Calu3 (cell line): ENCODE data around the gene FAM124A. TPM values are rescaled to one million over a fixed set of nuclear protein-coding genes. Genes with fewer than 3 reads are reported as not detected.
A peak's percentile ranks its signal among the peaks of the same experiment; 100 is the strongest.

ENCODE experiments used
- Bru-seq: library from RNA; stranded (reverse); fragments of 400-500 nt; gene quantifications from one replicate; lab custom pipeline; 2021; lab: Mats Ljungman, UMichigan
- BruChase-seq, 2 experiments: library from RNA; stranded (reverse); fragments of 400-500 nt; gene quantifications; one replicate each; lab custom pipeline; 2021; lab: Mats Ljungman, UMichigan
- BruUV-seq: library from RNA; stranded (reverse); fragments of 400-500 nt; replicated peaks from 2 replicates; lab custom pipeline; 2021; lab: Mats Ljungman, UMichigan
- CTCF ChIA-PET: fragments of 300-600 bp; sonication (Branson Sonifier 250); formaldehyde crosslinking; loops from one replicate; lab custom pipeline; 2022; ENCODE audit warnings: antibody characterized with exemption; lab: Charles Lee
- DNase-seq: peaks from one replicate; pipeline ENCODE4 v3.0.0; 2022
- H3K27ac Mint-ChIP-seq: one replicate; pipeline ENCODE4 v1.8.0; 2022; ENCODE audit warnings: mixed read lengths; ENCODE audit not compliant: unreplicated experiment
- H3K27me3 Mint-ChIP-seq: one replicate; pipeline ENCODE4 v1.8.0; 2022; ENCODE audit warnings: mixed read lengths; ENCODE audit not compliant: unreplicated experiment
- H3K36me3 Mint-ChIP-seq: one replicate; pipeline ENCODE4 v1.8.0; 2022; ENCODE audit warnings: mild to moderate bottlenecking, moderate library complexity, mixed read lengths; ENCODE audit not compliant: insufficient read depth, unreplicated experiment
- H3K4me1 Mint-ChIP-seq: one replicate; pipeline ENCODE4 v1.8.0; 2022; ENCODE audit warnings: mild to moderate bottlenecking, low read depth, mixed read lengths; ENCODE audit not compliant: unreplicated experiment
- H3K4me3 Mint-ChIP-seq: one replicate; pipeline ENCODE4 v1.8.0; 2022; ENCODE audit warnings: mild to moderate bottlenecking, low read depth, moderate library complexity, mixed read lengths; ENCODE audit not compliant: unreplicated experiment
- H3K9me3 Mint-ChIP-seq: one replicate; pipeline ENCODE4 v1.8.0; 2022; ENCODE audit warnings: low read depth, mixed read lengths; ENCODE audit not compliant: unreplicated experiment
- CTCF ChIP-seq: fragments of 200-600 bp; IDR thresholded peaks from one replicate; pipeline ENCODE4 v1.8.0; 2022; ENCODE audit warnings: antibody characterized with exemption; ENCODE audit not compliant: unreplicated experiment
- intact Hi-C: fragments of 100-400 bp; cut with micrococcal nuclease; formaldehyde crosslinking; loops from one replicate; pipeline ENCODE4 v1.10.0; 2022; ENCODE audit not compliant: unreplicated experiment
- long read RNA-seq: library from polyadenylated mRNA; stranded (forward); transcript quantifications from one replicate; pipeline ENCODE4 v2.0.0, GENCODE V29; 2022
- total RNA-seq: library from RNA; stranded (reverse); gene quantifications from 2 replicates; pipeline ENCODE4 v1.2.3, GENCODE V29; 2022

FAM124A gene, protein sequence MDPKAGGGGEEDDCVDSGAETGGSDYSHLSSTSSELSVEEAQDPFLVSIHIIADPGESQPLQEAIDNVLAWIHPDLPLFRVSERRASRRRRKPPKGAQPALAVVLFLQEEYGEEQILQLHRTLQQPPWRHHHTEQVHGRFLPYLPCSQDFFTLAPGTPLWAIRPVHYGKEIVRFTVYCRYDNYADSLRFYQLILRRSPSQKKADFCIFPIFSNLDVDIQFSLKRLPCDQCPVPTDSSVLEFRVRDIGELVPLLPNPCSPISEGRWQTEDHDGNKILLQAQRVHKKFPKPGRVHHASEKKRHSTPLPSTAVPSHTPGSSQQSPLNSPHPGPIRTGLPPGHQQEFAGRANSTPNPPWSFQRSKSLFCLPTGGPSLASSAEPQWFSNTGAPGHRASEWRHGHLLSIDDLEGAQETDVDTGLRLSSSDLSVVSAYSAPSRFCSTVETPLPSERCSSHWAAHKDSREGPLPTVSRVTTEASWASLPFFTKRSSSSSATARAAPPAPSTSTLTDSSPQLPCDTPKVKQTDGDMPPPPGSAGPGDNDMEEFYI
- 0.12 and 0.39 TPM in 2 replicates for total RNA-seq
- percentile 19 among the genes with signal in this experiment for Bru-seq, nascent RNA
- percentile 9 among the genes with signal in this experiment for BruChase-seq, experiment 1, labeled RNA remaining after a 6-hour chase
- BruChase-seq, experiment 2, labeled RNA remaining after a 2-hour chase = percentile 8 among the genes with signal in this experiment
- long read RNA-seq = 0 reads

DNA sequence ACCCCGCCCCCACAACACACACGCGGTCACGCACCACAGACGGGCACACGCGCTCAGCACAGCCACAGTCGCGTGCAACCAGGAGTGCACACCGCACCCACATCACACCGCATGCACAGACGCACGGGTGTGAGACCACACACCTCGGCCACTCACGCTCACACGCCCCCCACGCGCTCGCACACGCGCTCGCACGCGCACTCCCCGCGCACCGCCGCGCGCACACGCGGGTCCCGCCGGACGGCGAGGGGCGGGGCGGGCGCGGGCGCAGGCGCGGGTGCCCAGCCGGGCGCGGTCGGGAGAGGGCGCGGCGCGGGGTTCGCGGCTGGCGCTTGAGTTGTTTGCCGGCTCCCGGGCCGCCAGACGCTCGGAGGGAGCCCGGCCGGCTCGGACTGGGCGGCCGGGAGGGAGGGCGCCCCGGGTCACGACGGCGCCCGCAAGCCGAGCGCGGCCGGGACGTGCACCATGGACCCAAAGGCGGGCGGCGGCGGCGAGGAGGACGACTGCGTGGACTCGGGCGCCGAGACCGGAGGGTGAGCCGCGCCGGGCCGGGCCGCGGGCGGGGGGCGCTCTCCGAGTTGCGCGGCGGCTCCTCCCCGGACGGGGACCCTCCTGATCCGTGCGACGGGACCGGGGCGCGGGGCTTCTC is at the start of gene FAM124A:
Gene FAM124A, plus strand, starts transcription at position 362 of the 649 bp plus-strand sequence. Its CDS starts 104 bp downstream, at position 466.
- Mint-ChIP-seq H3K27me3 (peaks cover 26% of the 10 kb centered on the region), H3K36me3 (no peaks in the 10 kb centered on the region), H3K9me3 (no peaks in the 10 kb centered on the region), H3K4me3 (peak within 1 kb of the TSS; percentile 39), H3K27ac (no peak within 1 kb of the TSS), H3K4me1 (no peaks in the 10 kb centered on the region)
- peak; percentile 63 for DNase-seq
- no peak for TF ChIP-seq CTCF
- intact Hi-C loops = no loop called here
- no TSS peak for BruUV-seq
- CTCF ChIA-PET = no interaction called here

DNA sequence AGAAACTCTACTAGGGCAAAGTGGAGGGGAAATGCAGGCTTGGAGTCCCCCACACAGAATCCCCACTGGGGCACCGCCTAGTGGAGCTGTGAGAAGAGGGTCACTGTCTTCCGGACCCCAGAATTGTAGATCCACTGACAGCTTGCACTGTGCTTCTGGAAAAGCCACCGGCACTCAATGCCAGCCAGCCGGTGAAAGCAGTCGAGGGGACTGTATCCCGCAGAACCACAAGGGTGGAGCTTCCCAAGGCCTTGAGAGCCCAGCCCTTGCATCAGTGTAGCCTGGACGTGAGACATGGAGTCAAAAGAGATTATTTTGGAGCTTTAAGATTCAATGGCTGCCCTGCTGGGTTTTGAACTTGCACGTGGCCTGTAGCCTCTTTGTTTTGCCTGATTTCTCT is 47.2 kb upstream of the FAM124A start:
- Mint-ChIP-seq H3K4me1 (peaks cover 9% of the 10 kb centered on the region), H3K4me3 (no peak overlapping the region), H3K9me3 (no peaks in the 10 kb centered on the region), H3K27me3 (peaks cover 41% of the 10 kb centered on the region), H3K27ac (no peak overlapping the region), H3K36me3 (peaks cover 5% of the 10 kb centered on the region)
- TF ChIP-seq CTCF = no peak
- CTCF ChIA-PET = no interaction called here
- BruUV-seq = no TSS peak
- DNase-seq = no peak
- intact Hi-C loops = no loop called here

DNA sequence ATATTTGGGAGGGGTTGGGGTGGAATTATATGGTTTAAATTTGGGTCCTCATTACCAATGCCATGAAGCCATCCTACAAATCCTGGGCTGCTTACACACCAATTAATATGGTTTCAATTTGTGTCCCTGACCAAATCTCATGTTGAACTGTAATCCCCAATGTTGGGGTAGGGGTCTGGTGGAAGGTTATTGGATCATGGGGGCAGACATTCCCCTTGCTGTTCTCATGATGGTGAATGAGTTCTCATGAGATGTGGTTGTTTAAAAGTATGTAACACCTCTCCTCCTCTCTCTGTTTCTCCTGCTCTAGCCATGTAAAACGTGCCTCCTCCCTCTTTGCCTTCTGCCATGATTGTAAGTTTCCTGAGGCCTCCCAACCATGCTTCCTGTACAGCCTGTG is 46.6 kb upstream of the FAM124A start:
- H3K4me1 Mint-ChIP-seq = peaks cover 9% of the 10 kb centered on the region
- peaks cover 35% of the 10 kb centered on the region for H3K27me3 Mint-ChIP-seq
- H3K36me3 Mint-ChIP-seq = peaks cover 5% of the 10 kb centered on the region
- CTCF ChIA-PET = interaction anchor here (0.6 kb wide), 1 partner anchor 23 kb away, joined by 3 read pairs; no protein-coding TSS in a partner anchor
- intact Hi-C loops = no loop called here
- no peak overlapping the region for H3K4me3 Mint-ChIP-seq
- no peaks in the 10 kb centered on the region for H3K9me3 Mint-ChIP-seq
- DNase-seq = no peak
- no peak for TF ChIP-seq CTCF
- no peak overlapping the region for H3K27ac Mint-ChIP-seq
- BruUV-seq = no TSS peak

GRCh38 chr13:51177188-51177587 is 45.0 kb upstream of the FAM124A start:
- Mint-ChIP-seq H3K4me3 (no peak overlapping the region), H3K9me3 (no peaks in the 10 kb centered on the region), H3K4me1 (peaks cover 9% of the 10 kb centered on the region), H3K27me3 (peaks cover 32% of the 10 kb centered on the region), H3K36me3 (peaks cover 5% of the 10 kb centered on the region), H3K27ac (no peak overlapping the region)
- intact Hi-C loops = no loop called here
- CTCF ChIA-PET = no interaction called here
- no peak for TF ChIP-seq CTCF
- BruUV-seq = no TSS peak
- DNase-seq = no peak
